Ishikawa (cell line): ENCODE results near the gene CHAC1.

Experiments
- CEBPB ChIP-seq: IDR thresholded peaks from 2 replicates; pipeline ENCODE4 v1.6.1; 2012
- CREB1 ChIP-seq: IDR thresholded peaks from 2 replicates; pipeline ENCODE4 v1.6.1; 2012; ENCODE audit warnings: low read depth
- EGR1 ChIP-seq: IDR thresholded peaks from 2 replicates; pipeline ENCODE4 v1.6.1; 2012
- EP300 ChIP-seq: IDR thresholded peaks from 2 replicates; pipeline ENCODE4 v1.6.1; 2012; ENCODE audit warnings: borderline replicate concordance
- FOXM1 ChIP-seq: IDR thresholded peaks from 2 replicates; pipeline ENCODE4 v1.6.1; 2012; ENCODE audit warnings: low read depth, borderline replicate concordance
- NFIC ChIP-seq: IDR thresholded peaks from 2 replicates; pipeline ENCODE4 v1.6.1; 2012
- RAD21 ChIP-seq: IDR thresholded peaks from 2 replicates; pipeline ENCODE4 v1.6.1; 2012; ENCODE audit warnings: low read depth
- TAF1 ChIP-seq: IDR thresholded peaks from 2 replicates; pipeline ENCODE4 v1.6.1; 2012; ENCODE audit warnings: low read depth, mild to moderate bottlenecking
- TCF12 ChIP-seq: IDR thresholded peaks from 2 replicates; pipeline ENCODE4 v1.6.1; 2012; ENCODE audit warnings: low read depth
- TEAD4 ChIP-seq: IDR thresholded peaks from 2 replicates; pipeline ENCODE4 v1.6.1; 2012
- YY1 ChIP-seq: IDR thresholded peaks from 2 replicates; pipeline ENCODE4 v1.6.1; 2012; ENCODE audit warnings: low read depth
- ZBTB7A ChIP-seq: IDR thresholded peaks from 2 replicates; pipeline ENCODE4 v1.6.1; 2012; ENCODE audit warnings: low read depth
- TF ChIP-seq, protein P1 (sequence below): IDR thresholded peaks from 2 replicates; pipeline ENCODE4 v1.6.1; 2012; ENCODE audit warnings: low read depth, mild to moderate bottlenecking
- TF ChIP-seq, protein P2 (sequence below): IDR thresholded peaks from 2 replicates; pipeline ENCODE4 v1.6.1; 2012
- TF ChIP-seq, protein P3 (sequence below): IDR thresholded peaks from 2 replicates; pipeline ENCODE4 v1.6.1; 2012

The CHAC1 gene

DNA sequence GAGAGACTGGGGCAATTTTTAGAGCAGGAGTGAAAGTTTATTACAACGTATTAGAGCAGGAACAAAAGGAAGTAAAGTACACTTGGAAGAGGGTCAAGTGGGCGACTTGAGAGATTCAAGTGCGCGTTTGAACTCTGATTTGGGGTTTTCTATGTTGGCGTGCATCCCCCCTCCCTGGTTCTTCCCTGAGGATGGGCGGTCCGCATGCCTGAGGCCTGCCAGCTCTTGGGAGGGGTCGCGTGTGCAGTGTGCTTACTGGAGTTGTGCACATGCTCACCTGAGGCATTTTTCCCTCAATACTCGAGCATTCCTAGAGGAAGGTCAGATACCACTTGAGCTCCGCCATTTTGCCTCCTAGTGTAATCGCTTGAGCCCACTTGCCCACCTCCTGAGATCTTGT is 10.4 kb upstream of the CHAC1 start:
- TF ChIP-seq NFIC = no peak
- TF ChIP-seq EGR1 = no peak
- TF ChIP-seq FOXM1 = no peak
- no peak for TF ChIP-seq RAD21
- TF ChIP-seq EP300 = no peak
- no peak for TF ChIP-seq YY1
- no peak for TF ChIP-seq TAF1
- TF ChIP-seq CEBPB = no peak
- TF ChIP-seq TCF12 = no peak
- TF ChIP-seq, protein P1, sequence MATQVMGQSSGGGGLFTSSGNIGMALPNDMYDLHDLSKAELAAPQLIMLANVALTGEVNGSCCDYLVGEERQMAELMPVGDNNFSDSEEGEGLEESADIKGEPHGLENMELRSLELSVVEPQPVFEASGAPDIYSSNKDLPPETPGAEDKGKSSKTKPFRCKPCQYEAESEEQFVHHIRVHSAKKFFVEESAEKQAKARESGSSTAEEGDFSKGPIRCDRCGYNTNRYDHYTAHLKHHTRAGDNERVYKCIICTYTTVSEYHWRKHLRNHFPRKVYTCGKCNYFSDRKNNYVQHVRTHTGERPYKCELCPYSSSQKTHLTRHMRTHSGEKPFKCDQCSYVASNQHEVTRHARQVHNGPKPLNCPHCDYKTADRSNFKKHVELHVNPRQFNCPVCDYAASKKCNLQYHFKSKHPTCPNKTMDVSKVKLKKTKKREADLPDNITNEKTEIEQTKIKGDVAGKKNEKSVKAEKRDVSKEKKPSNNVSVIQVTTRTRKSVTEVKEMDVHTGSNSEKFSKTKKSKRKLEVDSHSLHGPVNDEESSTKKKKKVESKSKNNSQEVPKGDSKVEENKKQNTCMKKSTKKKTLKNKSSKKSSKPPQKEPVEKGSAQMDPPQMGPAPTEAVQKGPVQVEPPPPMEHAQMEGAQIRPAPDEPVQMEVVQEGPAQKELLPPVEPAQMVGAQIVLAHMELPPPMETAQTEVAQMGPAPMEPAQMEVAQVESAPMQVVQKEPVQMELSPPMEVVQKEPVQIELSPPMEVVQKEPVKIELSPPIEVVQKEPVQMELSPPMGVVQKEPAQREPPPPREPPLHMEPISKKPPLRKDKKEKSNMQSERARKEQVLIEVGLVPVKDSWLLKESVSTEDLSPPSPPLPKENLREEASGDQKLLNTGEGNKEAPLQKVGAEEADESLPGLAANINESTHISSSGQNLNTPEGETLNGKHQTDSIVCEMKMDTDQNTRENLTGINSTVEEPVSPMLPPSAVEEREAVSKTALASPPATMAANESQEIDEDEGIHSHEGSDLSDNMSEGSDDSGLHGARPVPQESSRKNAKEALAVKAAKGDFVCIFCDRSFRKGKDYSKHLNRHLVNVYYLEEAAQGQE = no peak
- TF ChIP-seq CREB1 = no peak
- no peak for TF ChIP-seq TEAD4
- TF ChIP-seq, protein P2, sequence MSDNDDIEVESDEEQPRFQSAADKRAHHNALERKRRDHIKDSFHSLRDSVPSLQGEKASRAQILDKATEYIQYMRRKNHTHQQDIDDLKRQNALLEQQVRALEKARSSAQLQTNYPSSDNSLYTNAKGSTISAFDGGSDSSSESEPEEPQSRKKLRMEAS = no peak
- TF ChIP-seq, protein P3, sequence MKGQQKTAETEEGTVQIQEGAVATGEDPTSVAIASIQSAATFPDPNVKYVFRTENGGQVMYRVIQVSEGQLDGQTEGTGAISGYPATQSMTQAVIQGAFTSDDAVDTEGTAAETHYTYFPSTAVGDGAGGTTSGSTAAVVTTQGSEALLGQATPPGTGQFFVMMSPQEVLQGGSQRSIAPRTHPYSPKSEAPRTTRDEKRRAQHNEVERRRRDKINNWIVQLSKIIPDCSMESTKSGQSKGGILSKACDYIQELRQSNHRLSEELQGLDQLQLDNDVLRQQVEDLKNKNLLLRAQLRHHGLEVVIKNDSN = no peak
- TF ChIP-seq ZBTB7A = no peak

DNA sequence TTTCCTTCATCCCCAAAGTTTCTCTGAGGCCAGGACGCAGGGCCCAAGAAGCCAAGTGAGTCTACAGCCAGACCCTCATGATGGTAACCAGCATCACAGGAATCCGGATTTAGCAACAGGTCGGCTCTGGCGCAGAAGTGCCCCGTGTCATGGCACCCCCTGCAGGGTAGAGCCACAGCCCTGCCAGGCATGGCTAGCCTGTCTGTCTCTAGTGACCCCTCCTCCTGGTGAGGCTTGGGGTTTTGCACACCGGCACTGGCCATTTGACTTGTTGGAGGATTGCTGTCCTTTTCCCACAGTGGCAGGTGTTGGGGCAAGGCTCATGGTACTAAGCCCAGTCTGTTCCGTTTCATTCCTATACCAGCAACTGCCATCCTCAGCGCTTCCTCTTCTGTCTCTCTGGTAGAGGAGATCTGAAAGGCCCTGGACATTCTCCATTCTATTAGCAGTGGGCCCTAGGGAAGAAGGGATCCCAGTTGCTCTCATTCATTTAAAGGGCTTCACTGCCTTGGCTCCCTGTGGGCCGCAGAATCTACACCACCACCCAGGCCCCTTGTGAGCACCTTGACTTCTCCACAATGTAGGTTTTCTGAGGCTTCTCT is 9.4 kb upstream of the CHAC1 start:
- no peak for TF ChIP-seq TEAD4
- no peak for TF ChIP-seq FOXM1
- no peak for TF ChIP-seq YY1
- no peak for TF ChIP-seq ZBTB7A
- TF ChIP-seq, protein P1 = no peak
- TF ChIP-seq TCF12 = no peak
- TF ChIP-seq, protein P2 = no peak
- TF ChIP-seq CEBPB = no peak
- TF ChIP-seq TAF1 = no peak
- no peak for TF ChIP-seq CREB1
- TF ChIP-seq NFIC = no peak
- no peak for TF ChIP-seq RAD21
- no peak for TF ChIP-seq EGR1
- no peak for TF ChIP-seq EP300
- TF ChIP-seq, protein P3 = no peak

DNA sequence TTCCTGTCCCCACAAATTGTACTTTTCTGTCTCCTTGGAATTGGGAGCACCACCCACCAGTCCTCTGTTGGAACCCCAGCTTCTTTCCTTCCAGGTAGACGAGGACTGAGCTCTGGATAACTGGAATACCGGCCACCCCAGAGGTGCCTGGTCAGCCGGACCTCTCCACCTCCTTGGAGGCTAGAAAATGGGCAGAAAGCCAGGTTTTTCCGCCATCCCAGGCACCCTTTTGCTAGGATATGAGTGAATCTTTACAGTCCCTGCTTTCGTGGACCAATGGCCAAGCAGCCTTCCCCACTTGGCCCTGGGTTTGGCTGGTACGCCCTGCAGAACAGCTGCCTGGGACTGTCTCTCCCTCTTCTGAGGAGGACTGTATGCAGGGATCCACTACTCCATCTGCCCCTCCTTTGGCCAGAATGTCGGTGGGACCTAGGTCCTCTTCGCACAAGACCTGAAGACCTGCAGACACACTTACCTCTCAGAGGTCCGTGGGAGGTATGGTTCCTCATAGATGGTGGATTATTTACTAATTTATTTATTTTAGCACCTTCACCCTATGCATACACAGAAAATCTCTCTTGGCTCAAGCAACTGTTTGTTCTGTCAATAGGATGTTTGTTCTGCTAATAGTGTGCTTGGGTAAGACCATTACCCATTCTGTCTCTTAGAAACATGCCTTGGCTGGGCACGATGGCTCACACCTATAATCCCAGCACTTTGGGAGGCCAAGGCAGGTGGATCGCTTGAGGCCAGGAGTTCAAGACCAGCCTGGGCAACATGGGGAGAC is 8.6 kb upstream of the CHAC1 start:
- no peak for TF ChIP-seq EP300
- no peak for TF ChIP-seq RAD21

DNA sequence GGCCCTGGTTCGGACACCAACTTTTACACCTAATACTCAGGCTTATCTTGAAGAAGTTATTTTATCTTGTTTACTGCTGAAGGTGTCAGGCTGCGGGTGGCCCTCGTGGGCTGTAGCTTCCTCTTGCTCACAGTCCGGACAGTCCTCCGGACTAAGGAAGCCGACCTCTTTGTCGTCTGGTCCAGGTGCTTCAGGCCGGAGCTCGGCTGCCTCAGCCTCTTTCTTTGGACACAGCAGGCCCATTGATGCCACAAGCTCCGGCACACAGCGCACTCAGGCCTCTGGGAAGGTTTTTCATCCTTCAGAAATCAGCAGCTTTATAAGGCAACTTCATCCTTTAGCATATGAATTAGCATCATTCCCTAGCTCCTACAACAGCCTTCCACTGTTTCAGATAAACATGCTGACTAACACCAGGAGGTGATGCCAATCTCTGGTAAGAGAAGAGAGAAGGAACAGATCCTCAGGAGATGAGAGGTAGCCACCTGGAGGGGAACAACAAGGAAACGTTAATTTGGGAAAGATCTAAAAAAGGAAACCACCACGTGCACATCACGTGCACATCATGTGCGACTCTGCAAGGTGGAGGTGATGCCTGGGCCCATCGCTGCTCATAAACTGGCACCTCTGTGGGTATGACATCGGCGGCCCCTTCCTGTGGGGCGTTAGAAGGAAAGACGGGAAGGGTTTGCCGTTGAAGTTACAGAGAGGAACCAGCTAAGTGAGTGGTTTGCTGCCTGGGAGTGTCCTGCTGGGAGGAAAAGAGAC is 4.4 kb upstream of the CHAC1 start:
- no peak for TF ChIP-seq YY1
- TF ChIP-seq NFIC = no peak
- TF ChIP-seq, protein P1 = no peak
- TF ChIP-seq, protein P2 = no peak
- no peak for TF ChIP-seq TEAD4
- TF ChIP-seq FOXM1 = no peak
- TF ChIP-seq, protein P3 = no peak
- no peak for TF ChIP-seq CREB1
- no peak for TF ChIP-seq CEBPB
